Choroid plexus epithelial cell (primary cell): Measurements from ENCODE around the gene HSCB.
"Not testable (repeated sequence)": the region's sequence is repeated elsewhere in the genome, so short reads cannot be mapped to it uniquely, and the experiment has no call there.

ENCODE experiments used
- DNase-seq: peaks from one replicate; pipeline ENCODE4 v3.0.0-alpha.2; 2010; ENCODE audit warnings: low read depth
- H3K4me3 ChIP-seq: 2 replicates; pipeline ENCODE4 v1.5.1; 2011; ENCODE audit warnings: low read depth, mild to moderate bottlenecking, control low read depth, low read length, moderate library complexity
- CTCF ChIP-seq: conservative IDR thresholded peaks from 2 replicates; pipeline ENCODE4 v1.5.1; 2011; ENCODE audit warnings: low read depth, mild to moderate bottlenecking, control low read depth, inconsistent platforms, low read length, moderate library complexity

The HSCB gene

GRCh38 chr22:28741785-28742561 is at the start of gene HSCB, which contains the start of gene CHEK2:
HSCB (plus strand) TSS chr22:28742039; CDS start chr22:28742096, 57 bp downstream.
CHEK2 (minus strand) TSS chr22:28741820; CDS start chr22:28734721, 7,099 bp downstream.
- H3K4me3 ChIP-seq, result peak within 1 kb of the TSS; percentile 91
- DNase-seq, result peak; percentile 99
- TF ChIP-seq CTCF, result no peak

- H3K4me3 ChIP-seq, DNase-seq: not testable (repeated sequence)
Observed at GRCh38 chr22:28693041-28693760, 48.6 kb upstream of the HSCB start.

DNA sequence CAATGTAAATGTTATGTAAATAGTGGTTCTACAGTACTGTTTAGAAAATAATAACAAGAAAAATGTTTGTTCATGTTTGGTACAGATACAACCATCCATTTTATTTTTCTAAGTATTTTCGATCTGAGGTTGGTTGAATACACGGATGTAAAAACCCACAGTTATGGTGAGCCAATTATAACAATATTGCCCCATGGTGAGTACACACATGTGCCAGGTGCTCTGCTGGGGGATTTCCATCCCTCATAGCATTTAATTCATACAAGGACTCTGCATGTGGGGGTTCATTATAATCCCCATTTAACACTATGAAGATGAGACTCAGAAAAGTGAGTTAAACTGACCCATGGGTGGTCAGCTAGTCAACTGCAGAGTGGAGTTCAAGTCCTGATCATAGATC is 38.9 kb upstream of the HSCB start:
- no peak for DNase-seq
- TF ChIP-seq CTCF, result no peak
- no peak overlapping the region for H3K4me3 ChIP-seq

GRCh38 chr22:28703436-28703835 is 38.4 kb upstream of the HSCB start:
- TF ChIP-seq CTCF, result no peak
- no peak overlapping the region for H3K4me3 ChIP-seq
- DNase-seq, result no peak

GRCh38 chr22:28706845-28707244 is 35.0 kb upstream of the HSCB start:
- no peak for DNase-seq
- TF ChIP-seq CTCF, result no peak

DNA sequence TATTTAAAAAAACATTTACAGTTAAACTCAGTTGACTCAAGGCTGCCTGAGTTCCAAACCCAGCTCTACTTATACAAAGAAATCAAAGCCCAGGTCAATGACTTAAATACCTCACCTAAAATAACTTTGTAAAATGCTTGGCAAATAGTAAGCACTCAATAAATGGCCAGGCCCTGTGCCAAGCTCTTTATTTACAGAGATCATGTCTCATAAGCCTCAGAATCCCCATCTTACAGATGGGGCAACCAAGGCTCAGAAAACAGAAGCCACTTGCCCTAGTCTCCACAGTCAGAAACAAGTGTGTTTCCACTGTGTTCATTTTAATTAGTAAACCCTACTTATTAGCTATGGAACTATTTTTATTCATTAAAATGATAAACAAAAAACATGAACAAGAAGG is 31.7 kb upstream of the HSCB start:
- TF ChIP-seq CTCF, result no peak
- peak; percentile 32 for DNase-seq
- no peak overlapping the region for H3K4me3 ChIP-seq

More at GRCh38 chr22:28706845-28707244, 35.0 kb upstream of the HSCB start:
- H3K4me3 ChIP-seq, result no peak overlapping the region

GRCh38 chr22:28710576-28711191 is 31.2 kb upstream of the HSCB start:
- peak; percentile 94 for DNase-seq
- H3K4me3 ChIP-seq, result no peak overlapping the region
- TF ChIP-seq CTCF, result no peak
